Ectodermal cell (in vitro differentiated cells): Measurements from ENCODE around the gene TOM1L2.

Source experiments
- H3K27ac ChIP-seq: 2 replicates; pipeline ENCODE4 v1.7.0; 2013; ENCODE audit warnings: mild to moderate bottlenecking, low read depth, low read length; ENCODE audit not compliant: insufficient read depth, poor library complexity, severe bottlenecking
- H3K27me3 ChIP-seq: 2 replicates; pipeline ENCODE4 v1.7.0; 2013; ENCODE audit warnings: mild to moderate bottlenecking, low read length; ENCODE audit not compliant: insufficient read depth, control insufficient read depth, poor library complexity, severe bottlenecking
- H3K36me3 ChIP-seq: one replicate; pipeline ENCODE4 v1.7.0; 2013; ENCODE audit warnings: low read length; ENCODE audit not compliant: control insufficient read depth, insufficient read depth
- H3K4me1 ChIP-seq: one replicate; pipeline ENCODE4 v1.7.0; 2013; ENCODE audit warnings: low read length; ENCODE audit not compliant: control insufficient read depth, insufficient read depth
- H3K4me3 ChIP-seq: 2 replicates; pipeline ENCODE4 v1.7.0; 2013; ENCODE audit warnings: low read depth, low read length, control low read depth; ENCODE audit not compliant: insufficient read depth
- H3K9me3 ChIP-seq: 2 replicates; pipeline ENCODE4 v1.7.0; 2013; ENCODE audit warnings: mild to moderate bottlenecking, low read length, moderate library complexity; ENCODE audit not compliant: control insufficient read depth
- WGBS, 2 experiments: methylation state at CpG; one replicate each; pipeline ENCODE4 v1.1.7; 2013; ENCODE audit warnings: missing lambda C conversion rate in 2 of 2; 5-methylcytosine and 5-hydroxymethylcytosine counted together

Gene TOM1L2

DNA sequence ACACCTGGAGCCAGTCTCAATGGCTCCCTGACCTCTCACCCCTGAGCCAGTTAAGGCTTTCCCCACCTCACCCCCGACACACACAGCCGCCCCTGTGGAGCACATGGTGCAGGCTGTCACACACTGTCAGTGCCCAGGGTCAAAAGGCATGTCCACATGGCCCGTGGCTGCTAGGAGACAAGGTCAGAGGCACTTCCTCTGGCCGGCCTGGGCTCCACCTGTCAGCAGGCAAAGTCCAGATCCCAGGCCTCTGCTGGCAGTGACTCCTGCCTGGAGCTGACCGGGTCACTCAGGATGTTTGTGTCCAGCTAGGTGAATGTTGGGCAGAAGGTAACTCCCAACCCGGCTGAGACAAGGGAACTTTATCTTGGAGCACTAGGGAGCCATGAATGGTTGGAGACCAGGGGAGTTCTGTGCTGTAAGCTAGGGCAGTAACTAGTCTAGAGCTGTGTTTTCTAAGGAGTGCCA, 141.4 kb downstream of the TOM1L2 start:
- Histone ChIP-seq H3K36me3 (no peaks in the 10 kb centered on the region), H3K4me1 (peaks cover 8% of the 10 kb centered on the region), H3K27me3 (no peaks in the 10 kb centered on the region), H3K27ac (no peak overlapping the region), H3K9me3 (no peaks in the 10 kb centered on the region), H3K4me3 (no peak overlapping the region)
- WGBS, 2 experiments, result 80 to 86% methylated on average over 6 of the region's 6 CpGs

DNA sequence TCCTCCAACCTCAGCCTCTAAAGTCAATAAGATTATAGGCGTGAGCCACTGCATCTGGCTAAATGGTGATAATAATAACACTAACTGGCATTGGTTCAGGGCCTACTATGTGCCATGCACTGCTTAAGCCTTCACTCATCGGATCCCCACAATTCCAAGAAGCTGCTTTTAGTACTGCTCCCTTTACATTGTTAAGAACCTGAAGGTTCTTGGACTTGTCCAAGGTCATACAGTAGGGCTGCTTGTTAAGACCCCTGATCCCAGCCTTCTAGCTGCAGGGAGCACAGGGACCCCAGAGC, 142.0 kb downstream of the TOM1L2 start:
- 91 to 99% methylated on average over 2 of the region's 2 CpGs for WGBS, 2 experiments
- peaks cover 2% of the 10 kb centered on the region for H3K4me1 ChIP-seq
- H3K4me3 ChIP-seq, result no peak overlapping the region
- H3K36me3 ChIP-seq, result no peaks in the 10 kb centered on the region
- no peaks in the 10 kb centered on the region for H3K27me3 ChIP-seq
- no peaks in the 10 kb centered on the region for H3K9me3 ChIP-seq
- no peak overlapping the region for H3K27ac ChIP-seq

DNA sequence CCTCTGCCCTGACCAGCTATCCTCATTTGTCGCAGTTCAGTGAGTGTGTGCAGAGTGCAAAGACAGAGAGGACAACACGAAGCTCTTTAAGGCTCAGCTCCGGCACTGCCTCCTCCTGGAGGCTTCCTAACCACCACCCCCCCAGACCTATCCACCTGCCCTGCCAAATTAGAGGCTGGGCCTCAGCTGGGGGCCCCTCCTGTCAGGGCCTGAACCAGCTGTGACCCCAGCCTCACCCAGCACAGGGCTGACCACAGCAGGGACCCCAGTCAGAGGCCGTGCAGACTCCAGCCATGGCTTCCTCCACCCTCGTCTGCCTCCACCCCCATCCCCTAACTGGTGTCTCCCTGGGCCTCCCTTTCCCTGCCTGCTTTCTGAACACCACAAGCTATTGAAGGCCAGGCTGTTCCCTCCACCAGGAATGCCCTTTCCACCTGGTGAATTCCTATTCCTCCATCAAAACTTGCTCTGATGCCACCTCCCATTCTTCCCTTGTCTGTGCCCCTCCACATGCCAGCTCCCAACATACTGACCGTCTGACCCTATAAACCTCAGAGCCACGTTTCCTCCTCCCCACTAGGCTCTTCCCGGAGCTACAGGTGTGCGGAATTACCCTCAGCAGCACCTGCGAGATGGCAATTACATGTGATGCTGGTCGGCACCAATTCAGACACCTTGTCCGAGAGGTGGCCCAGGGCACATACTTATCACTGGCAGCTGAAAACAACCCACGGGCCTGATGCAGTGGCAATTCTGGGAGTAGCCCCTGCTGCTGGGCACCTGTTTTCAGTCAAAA, 144.2 kb downstream of the TOM1L2 start:
- H3K27me3 ChIP-seq, result no peaks in the 10 kb centered on the region
- peaks cover 16% of the 10 kb centered on the region for H3K4me1 ChIP-seq
- no peaks in the 10 kb centered on the region for H3K9me3 ChIP-seq
- H3K36me3 ChIP-seq, result no peaks in the 10 kb centered on the region
- no peak overlapping the region for H3K27ac ChIP-seq
- 89 to 90% methylated on average over 13 of the region's 13 CpGs for WGBS, 2 experiments
- no peak overlapping the region for H3K4me3 ChIP-seq

DNA sequence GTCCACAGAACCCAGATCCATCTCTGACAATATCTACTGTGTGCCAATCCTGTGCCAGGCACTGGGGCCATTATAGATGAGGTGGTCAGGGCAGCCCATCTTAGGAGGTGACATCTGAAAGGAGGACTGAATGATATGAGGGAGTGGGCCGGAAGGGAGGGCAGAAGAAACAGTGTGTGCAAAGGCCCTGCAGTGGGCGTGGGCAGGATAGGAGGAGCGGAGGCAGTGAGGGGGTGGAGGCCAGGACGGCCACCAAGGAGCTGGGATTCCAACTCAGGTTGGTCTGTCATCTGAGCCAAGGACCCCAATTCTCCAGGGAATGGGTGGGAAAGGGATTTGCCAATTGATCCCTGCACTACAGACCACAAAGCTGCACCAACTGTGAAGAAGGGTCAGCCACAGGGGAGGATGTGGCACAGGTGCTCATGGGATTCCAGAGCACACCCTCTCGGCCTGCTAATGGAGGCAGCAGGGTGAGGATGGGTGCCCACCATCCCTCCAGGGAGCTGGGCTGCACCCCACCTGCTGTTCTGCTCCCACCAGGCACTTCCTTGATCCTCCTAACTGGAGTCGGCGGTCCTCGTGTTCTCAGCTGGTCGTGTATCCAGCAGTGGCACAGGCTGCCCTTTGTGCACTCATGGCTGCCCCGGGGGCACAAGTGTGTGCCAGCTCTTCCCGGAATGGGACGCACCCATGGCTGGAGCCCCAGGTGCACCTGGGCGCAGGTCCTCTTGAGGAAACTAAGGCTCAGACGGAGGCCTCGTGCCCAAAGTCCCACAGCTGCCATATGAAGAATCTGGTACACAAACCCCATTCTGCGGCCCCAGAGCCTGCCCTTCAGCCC, 145.0 kb downstream of the TOM1L2 start:
- WGBS, 2 experiments, result 94% methylated on average over 16 of the region's 16 CpGs
- H3K4me1 ChIP-seq, result peaks cover 22% of the 10 kb centered on the region
- H3K36me3 ChIP-seq, result no peaks in the 10 kb centered on the region
- H3K27me3 ChIP-seq, result no peaks in the 10 kb centered on the region
- no peak overlapping the region for H3K27ac ChIP-seq
- H3K4me3 ChIP-seq, result no peak overlapping the region
- no peaks in the 10 kb centered on the region for H3K9me3 ChIP-seq

DNA sequence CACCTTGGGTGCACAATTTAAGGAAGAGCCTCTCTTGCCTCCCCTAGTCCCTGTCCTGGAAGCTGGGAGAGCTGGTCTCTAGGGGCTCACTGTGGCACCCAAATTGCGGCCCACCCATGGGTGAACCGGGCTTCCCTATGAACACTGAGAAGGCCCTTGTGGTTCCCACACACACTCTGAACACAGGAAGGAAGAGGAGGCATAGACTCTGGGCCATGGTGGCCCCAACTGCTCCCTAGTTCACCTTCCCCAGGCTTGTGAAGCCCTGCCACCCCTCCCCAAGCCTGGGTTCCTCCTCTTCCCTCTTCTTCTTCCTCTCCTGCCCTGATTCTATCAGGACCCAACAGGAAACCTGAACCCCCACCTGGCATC, 145.9 kb downstream of the TOM1L2 start:
- Histone ChIP-seq H3K4me3 (no peak overlapping the region), H3K27me3 (no peaks in the 10 kb centered on the region), H3K4me1 (peaks cover 25% of the 10 kb centered on the region), H3K9me3 (no peaks in the 10 kb centered on the region), H3K27ac (no peak overlapping the region), H3K36me3 (no peaks in the 10 kb centered on the region)
- 92 to 98% methylated on average over 2 of the region's 2 CpGs for WGBS, 2 experiments

DNA sequence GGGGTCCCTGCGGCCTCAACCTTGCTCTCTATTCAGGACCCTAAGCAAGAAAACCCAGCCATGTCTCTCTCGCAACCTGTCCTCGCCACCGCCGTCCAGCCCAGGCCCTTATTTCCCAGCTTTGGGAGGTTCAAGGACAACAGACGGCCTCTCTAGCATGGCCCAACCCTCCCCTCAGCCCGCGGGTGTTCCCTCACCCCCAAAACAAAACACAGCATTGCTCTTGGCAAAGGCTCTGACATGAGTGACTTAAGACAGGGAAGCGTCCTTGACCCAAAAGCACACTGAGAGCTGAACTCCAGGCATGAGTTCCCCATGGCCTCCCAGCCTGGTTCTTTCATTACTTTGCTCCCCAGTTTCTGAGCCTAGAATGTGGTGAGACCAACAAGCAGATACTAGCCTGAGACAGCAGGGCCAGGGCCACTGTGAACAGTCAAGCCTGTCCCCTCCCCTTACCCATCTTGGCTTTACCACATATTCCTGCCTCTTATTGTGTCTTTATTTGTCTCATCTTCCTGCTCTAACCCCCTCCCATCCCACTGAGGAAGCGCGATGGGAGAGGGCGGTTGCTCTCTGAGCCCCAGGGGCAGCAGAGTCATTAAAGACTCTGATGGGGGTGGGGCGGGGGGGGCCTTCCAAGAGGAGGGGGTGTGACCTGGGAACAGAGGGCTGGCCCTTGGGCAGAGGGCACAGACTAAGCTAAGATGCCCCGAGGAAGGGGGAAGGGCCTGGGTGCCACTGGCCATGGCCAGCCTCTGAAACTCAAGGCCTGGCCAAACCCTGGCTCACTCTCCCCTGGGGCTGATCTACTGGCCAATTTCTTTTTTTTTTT, 147.2 kb downstream of the TOM1L2 start:
- 46 to 49% methylated on average over 14 of the region's 14 CpGs for WGBS, 2 experiments
- Histone ChIP-seq H3K9me3 (no peaks in the 10 kb centered on the region), H3K27me3 (no peaks in the 10 kb centered on the region), H3K4me1 (peaks cover 28% of the 10 kb centered on the region), H3K27ac (peak overlapping the region; percentile 6), H3K4me3 (no peak overlapping the region), H3K36me3 (no peaks in the 10 kb centered on the region)

DNA sequence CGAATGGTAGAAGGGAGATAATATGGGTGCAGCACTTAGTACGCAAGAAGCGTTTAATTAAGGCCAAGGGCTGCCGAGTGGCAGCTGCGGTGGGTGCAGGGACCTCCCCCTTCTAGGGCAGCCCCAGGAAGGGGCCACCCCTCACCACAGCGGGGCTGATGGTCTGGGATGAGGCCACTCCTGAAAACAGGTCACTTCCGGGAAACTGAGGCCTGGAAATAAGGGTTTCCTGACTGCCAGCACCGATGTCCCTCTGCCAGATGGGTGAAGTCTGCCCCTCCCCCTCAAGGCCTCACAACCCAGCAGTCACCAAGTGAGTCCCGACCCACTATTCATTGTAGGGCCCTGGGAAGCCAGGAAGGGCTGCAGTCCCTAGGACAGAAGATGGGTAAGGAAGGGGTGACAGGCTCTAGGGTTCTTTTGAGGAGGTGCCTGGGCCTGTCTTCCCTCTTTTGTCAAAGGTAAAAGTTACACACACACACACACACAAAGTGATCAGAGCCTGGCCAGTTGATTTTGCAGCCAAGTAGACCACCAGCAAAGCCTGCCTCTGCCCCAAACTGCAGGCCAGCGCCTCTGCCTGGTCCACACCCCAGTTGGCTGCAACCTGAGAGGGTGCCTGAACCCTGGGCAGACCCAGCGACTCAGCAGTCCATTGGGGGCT, 147.9 kb downstream of the TOM1L2 start:
- H3K4me3 ChIP-seq, result peak overlapping the region; percentile 18
- H3K27me3 ChIP-seq, result no peaks in the 10 kb centered on the region
- 41% methylated on average over 11 of the region's 11 CpGs for WGBS, 2 experiments
- H3K9me3 ChIP-seq, result no peaks in the 10 kb centered on the region
- no peaks in the 10 kb centered on the region for H3K36me3 ChIP-seq
- peak overlapping the region; percentile 80 for H3K27ac ChIP-seq
- peaks cover 28% of the 10 kb centered on the region for H3K4me1 ChIP-seq

DNA sequence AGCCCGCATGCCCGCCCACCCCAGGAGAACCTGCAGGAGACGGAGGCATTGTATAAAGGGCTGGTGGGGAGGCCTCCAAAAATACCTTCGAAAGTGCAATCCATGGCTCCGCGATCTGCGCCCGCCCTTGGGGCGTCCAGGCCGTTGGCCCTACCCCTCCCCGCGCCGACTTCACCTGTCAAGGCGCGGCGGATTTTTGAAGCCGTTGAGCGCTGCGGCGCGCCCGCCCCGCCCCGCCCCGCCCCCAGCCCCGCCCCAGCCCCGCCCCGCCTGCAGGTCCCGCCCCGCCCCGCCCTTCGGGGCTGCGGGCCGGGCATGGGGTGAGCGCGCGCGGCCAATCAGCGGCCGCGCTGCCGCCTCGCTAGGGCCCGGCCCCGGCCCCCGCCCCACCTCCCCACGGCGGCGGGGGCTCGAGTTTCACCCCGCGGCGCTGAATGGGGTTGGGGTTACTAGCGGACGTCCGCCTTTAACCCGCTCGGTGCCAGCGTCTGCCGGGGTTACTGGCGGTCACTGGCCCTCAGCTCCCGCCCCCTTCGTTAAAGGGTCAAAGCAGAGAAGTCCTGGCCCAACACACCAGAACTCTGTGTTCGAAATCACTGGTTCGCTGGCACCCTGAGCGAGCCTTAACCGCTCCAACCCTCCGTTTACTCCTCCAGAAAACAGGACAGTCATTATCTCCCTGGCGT, 148.6 kb downstream of the TOM1L2 start:
- H3K4me3 ChIP-seq, result peak overlapping the region; percentile 31
- peaks cover 28% of the 10 kb centered on the region for H3K4me1 ChIP-seq
- no peaks in the 10 kb centered on the region for H3K36me3 ChIP-seq
- H3K27me3 ChIP-seq, result no peaks in the 10 kb centered on the region
- 2 to 3% methylated on average over 69 of the region's 69 CpGs for WGBS, 2 experiments
- H3K27ac ChIP-seq, result peak overlapping the region; percentile 80
- no peaks in the 10 kb centered on the region for H3K9me3 ChIP-seq

DNA sequence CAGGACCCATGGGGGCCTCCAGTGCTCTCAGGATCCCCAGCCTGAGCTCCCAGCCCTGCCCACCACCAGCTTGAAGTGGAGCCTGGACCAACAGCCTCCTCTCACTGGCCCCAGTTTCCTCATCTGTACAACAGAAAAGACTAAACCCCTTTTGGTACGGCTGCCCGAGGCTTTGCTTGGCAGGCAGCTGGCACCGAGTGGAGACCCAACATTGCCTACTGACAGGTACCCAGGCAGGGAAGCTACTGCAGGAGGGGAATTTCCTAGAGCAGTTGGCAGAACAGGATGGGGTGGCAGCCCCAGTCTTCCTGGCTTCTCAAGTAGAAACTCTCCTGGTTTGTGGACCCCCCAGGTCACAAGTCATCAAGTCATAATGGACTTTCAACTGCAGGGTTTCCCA, 149.6 kb downstream of the TOM1L2 start:
- no peaks in the 10 kb centered on the region for H3K9me3 ChIP-seq
- H3K27ac ChIP-seq, result no peak overlapping the region
- WGBS, 2 experiments, result 94 to 97% methylated on average over 3 of the region's 3 CpGs
- peak overlapping the region; percentile 31 for H3K4me3 ChIP-seq
- no peaks in the 10 kb centered on the region for H3K36me3 ChIP-seq
- no peaks in the 10 kb centered on the region for H3K27me3 ChIP-seq
- peaks cover 28% of the 10 kb centered on the region for H3K4me1 ChIP-seq
